Loucy (cell line): ENCODE data around the gene RPLP2.

Experiments used
- CTCF ChIP-seq: fragments of 200-600 bp; sonication (generic); conservative IDR thresholded peaks from 2 replicates; pipeline ENCODE4 v1.5.1; 2014; ENCODE audit warnings: mild to moderate bottlenecking, antibody characterized with exemption, low read length
- EZH2phosphoT487 ChIP-seq: fragments of 200-600 bp; IDR thresholded peaks from 2 replicates; pipeline ENCODE4 v1.6.1; 2018; ENCODE audit warnings: antibody characterized with exemption, mild to moderate bottlenecking, moderate library complexity, borderline replicate concordance

GRCh38 chr11:812390-812789, 2.6 kb downstream of the RPLP2 start:
- TF ChIP-seq CTCF (no peak), EZH2phosphoT487 (no peak)
